ENCODE results near the gene PPY. TPM values are rescaled to one million over a fixed set of nuclear protein-coding genes. Genes with fewer than 3 reads are reported as not detected.
A peak's percentile ranks its signal among the peaks of the same experiment; 100 is the strongest.

The PPY gene
- total RNA-seq, 1 experiment from 2014 or later = not detected

DNA sequence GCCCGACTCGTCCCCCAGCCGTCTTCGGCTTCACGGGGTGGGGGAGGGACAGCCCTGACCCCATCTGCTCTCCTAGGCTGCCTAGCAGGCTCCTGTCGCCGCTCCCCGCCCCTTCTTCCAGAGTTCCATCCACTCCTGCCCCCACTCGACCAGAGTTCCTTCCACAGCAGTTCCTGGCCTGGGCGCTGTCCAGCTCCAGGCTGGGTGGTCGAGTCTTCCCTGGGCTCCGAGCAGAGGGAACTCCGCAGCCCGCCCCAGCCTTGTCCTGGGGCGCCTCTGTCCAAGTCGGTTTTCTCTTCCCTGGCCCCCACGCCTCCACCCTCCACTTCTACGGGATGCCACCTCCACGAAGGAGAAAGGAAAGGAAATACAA is 10.1 kb upstream of the PPY start:
- no peak overlapping the region for H4K8ac ChIP-seq (replicated peaks; ENCODE audit: insufficient read length, low read depth, low read length)
- TF ChIP-seq, protein P1, sequence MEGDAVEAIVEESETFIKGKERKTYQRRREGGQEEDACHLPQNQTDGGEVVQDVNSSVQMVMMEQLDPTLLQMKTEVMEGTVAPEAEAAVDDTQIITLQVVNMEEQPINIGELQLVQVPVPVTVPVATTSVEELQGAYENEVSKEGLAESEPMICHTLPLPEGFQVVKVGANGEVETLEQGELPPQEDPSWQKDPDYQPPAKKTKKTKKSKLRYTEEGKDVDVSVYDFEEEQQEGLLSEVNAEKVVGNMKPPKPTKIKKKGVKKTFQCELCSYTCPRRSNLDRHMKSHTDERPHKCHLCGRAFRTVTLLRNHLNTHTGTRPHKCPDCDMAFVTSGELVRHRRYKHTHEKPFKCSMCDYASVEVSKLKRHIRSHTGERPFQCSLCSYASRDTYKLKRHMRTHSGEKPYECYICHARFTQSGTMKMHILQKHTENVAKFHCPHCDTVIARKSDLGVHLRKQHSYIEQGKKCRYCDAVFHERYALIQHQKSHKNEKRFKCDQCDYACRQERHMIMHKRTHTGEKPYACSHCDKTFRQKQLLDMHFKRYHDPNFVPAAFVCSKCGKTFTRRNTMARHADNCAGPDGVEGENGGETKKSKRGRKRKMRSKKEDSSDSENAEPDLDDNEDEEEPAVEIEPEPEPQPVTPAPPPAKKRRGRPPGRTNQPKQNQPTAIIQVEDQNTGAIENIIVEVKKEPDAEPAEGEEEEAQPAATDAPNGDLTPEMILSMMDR (conservative IDR thresholded peaks at IDR 0.05) = no peak
- H3K27me3 Mint-ChIP-seq (ENCODE audit: low read depth) = peaks cover 43% of the 10 kb centered on the region
- no peak overlapping the region for H2BK15ac ChIP-seq (ENCODE audit: low read depth, low read length)
- H2BK12ac ChIP-seq (ENCODE audit: insufficient read length, low read depth, low read length) = no peak overlapping the region
- H3K23ac ChIP-seq (ENCODE audit: insufficient read length, low read depth, low read length) = no peak overlapping the region
- H2AFZ ChIP-seq (ENCODE audit: low read length) = no peak overlapping the region
- H3K4me1 Mint-ChIP-seq = peaks cover 12 to 14% of the 10 kb centered on the region in 2 experiments
- H3K79me1 ChIP-seq (ENCODE audit: insufficient read depth, low read depth, low read length, poor library complexity, severe bottlenecking) = no peaks in the 10 kb centered on the region
- no peak overlapping the region for H3K9ac ChIP-seq (ENCODE audit: extremely low read depth, insufficient read length, low read length)
- no peak overlapping the region for H2BK5ac ChIP-seq (ENCODE audit: insufficient read length, low read length)
- no peaks in the 10 kb centered on the region for H3K9me3 ChIP-seq (ENCODE audit: control insufficient read depth, low read depth, low read length)
- no peak overlapping the region for H3T11ph ChIP-seq (ENCODE audit: low read length)
- H3K4me2 ChIP-seq (ENCODE audit: insufficient read depth, insufficient read length, low read length) = peak overlapping the region; percentile 65
- no peak overlapping the region for H4K91ac ChIP-seq (ENCODE audit: insufficient read length, low read depth, low read length)
- H3K36me3 Mint-ChIP-seq (ENCODE audit: insufficient read depth in 1 of 3, low read depth in 3 of 3) = no peaks in the 10 kb centered on the region; a peak in 1 of 7 replicates
- H2AK5ac ChIP-seq (ENCODE audit: insufficient read length, low read length) = no peak overlapping the region
- H3K23me2 ChIP-seq (ENCODE audit: insufficient read length, low read depth, low read length, poor library complexity, severe bottlenecking) = peaks cover 15% of the 10 kb centered on the region
- WGBS (ENCODE audit: extremely low coverage, insufficient read length, low lambda C conversion rate) = no CpG with 5 or more reads among the region's 19 CpGs
- no peak overlapping the region for H3K4ac ChIP-seq (ENCODE audit: low read depth, low read length)
- H3K4me3 Mint-ChIP-seq = peak overlapping the region; percentile 77 to 93
- H3K27ac Mint-ChIP-seq = peak overlapping the region; percentile 63 to 89 (median 65); a peak in 6 of 7 replicates
- peak overlapping the region; percentile 17; the same call in 1 of the 2 replicates for H3K14ac ChIP-seq (ENCODE audit: insufficient read depth, low read length)
- H3K27me3 ChIP-seq (ENCODE audit: insufficient read depth, low read length) = peaks cover 7% of the 10 kb centered on the region; the same call in 1 of the 2 replicates
- no peak overlapping the region for H3K56ac ChIP-seq (ENCODE audit: insufficient read length, low read depth, low read length)
- DNase-seq = peak; percentile 72
- H3K4me1 ChIP-seq (ENCODE audit: insufficient read depth, low read length) = 0 out of 2 replicates have a peak, but pooled peaks cover 2% of the 10 kb centered on the region
- no peak overlapping the region for H2BK120ac ChIP-seq (ENCODE audit: low read depth, low read length, poor library complexity, severe bottlenecking)
- no peak overlapping the region for H4K5ac ChIP-seq (ENCODE audit: insufficient read length, low read depth, low read length)
- no peak overlapping the region for H3K18ac ChIP-seq (ENCODE audit: insufficient read length, low read depth, low read length)
- no peaks in the 10 kb centered on the region for H3K79me2 ChIP-seq (ENCODE audit: insufficient read depth, low read length)
- H3K9me3 Mint-ChIP-seq = no peaks in the 10 kb centered on the region
- H4K20me1 ChIP-seq (ENCODE audit: control insufficient read depth, insufficient read depth, insufficient read length) = no peaks in the 10 kb centered on the region
- H3K27ac ChIP-seq (ENCODE audit: insufficient read length, low read depth, low read length) = no peak overlapping the region
- H2BK20ac ChIP-seq (ENCODE audit: low read depth, low read length, poor library complexity, severe bottlenecking) = no peak overlapping the region

Measured in H9 (cell line).